Measurements from ENCODE around the gene LENG1.

Gene LENG1

DNA sequence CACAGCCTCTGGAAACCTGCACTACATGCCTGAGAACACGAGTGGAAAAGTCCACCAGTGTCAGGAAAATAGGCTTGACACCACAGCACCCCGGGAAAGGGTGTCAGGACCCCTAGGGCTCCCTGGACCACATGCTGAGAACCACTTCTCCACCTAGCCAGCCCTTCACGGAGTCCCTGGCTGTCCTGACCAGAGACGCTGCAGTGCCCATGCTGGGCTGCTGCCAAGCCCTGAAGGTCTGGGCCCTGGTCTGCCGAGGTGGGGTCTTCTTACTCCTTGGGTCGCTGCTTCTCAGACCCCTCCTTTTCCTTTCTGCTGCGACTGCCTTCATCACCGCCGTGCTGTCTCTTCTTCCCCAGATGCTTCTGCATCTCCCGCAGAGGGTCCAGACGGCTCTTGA, 3.0 kb downstream of the LENG1 start:
- DNase-seq = no peak
- Histone ChIP-seq H3K27ac (no peak overlapping the region), H3K27me3 (replicated peaks) (no peaks in the 10 kb centered on the region), H3K4me3 (ENCODE audit: low read depth, low read length) (no peak overlapping the region), H3K36me3 (replicated peaks) (peaks cover 57% of the 10 kb centered on the region)
- in situ Hi-C loops (cut with HindIII; ENCODE audit: low pct_ligation_motif_present, low sequenced_read_pairs) = no loop called here
- no peak for TF ChIP-seq CTCF (IDR thresholded peaks at IDR 0.05; ENCODE audit: low read depth, low read length, missing control alignments)

DNA sequence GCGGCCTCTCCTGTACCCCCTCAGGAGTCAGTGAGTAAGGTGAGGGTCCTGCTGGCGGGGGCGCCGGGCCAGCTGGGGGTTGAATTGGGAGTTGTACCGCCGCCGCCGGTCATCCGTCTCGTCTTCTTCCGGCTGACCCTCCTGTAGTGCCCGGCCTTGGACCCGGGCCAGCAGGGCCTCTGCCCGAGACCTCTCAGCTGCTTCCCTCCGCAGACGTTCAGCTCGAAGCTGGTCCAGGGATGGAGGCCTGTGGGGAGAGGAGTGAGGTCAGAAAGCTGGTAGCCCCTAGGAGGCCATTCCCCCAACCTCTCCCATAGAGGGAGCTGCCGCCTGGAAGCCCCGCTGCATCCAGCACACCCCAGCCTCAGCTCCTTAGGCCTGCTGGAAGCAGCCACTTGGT, 3.8 kb downstream of the LENG1 start:
- no peak overlapping the region for H3K4me3 ChIP-seq (ENCODE audit: low read depth, low read length)
- H3K27ac ChIP-seq = no peak overlapping the region
- TF ChIP-seq CTCF (IDR thresholded peaks at IDR 0.05; ENCODE audit: low read depth, low read length, missing control alignments) = peak; percentile 22
- no peak for DNase-seq
- no peaks in the 10 kb centered on the region for H3K27me3 ChIP-seq (replicated peaks)
- peaks cover 63% of the 10 kb centered on the region for H3K36me3 ChIP-seq (replicated peaks)
- in situ Hi-C loops (cut with HindIII; ENCODE audit: low pct_ligation_motif_present, low sequenced_read_pairs) = no loop called here

- no peaks in the 10 kb centered on the region for H3K27me3 ChIP-seq (replicated peaks)
- H3K36me3 ChIP-seq (replicated peaks) = peaks cover 71% of the 10 kb centered on the region
- no peak for DNase-seq
- no peak for TF ChIP-seq CTCF (IDR thresholded peaks at IDR 0.05; ENCODE audit: low read depth, low read length, missing control alignments)
- in situ Hi-C loops (cut with HindIII; ENCODE audit: low pct_ligation_motif_present, low sequenced_read_pairs) = no loop called here
- H3K4me3 ChIP-seq (ENCODE audit: low read depth, low read length) = no peak overlapping the region
- peak overlapping the region; percentile 8 for H3K27ac ChIP-seq
Observed at GRCh38 chr19:54154603-54155345, 4.7 kb downstream of the LENG1 start.

GRCh38 chr19:54153731-54154326, 5.7 kb downstream of the LENG1 start:
- Histone ChIP-seq H3K27ac (no peak overlapping the region), H3K36me3 (replicated peaks) (peaks cover 81% of the 10 kb centered on the region), H3K27me3 (replicated peaks) (no peaks in the 10 kb centered on the region), H3K4me3 (ENCODE audit: low read depth, low read length) (no peak overlapping the region)
- TF ChIP-seq CTCF (IDR thresholded peaks at IDR 0.05; ENCODE audit: low read depth, low read length, missing control alignments) = no peak
- in situ Hi-C loops (cut with HindIII; ENCODE audit: low pct_ligation_motif_present, low sequenced_read_pairs) = no loop called here
- DNase-seq = no peak

GRCh38 chr19:54152878-54153524, 6.5 kb downstream of the LENG1 start:
- no peak overlapping the region for H3K27ac ChIP-seq
- in situ Hi-C loops (cut with HindIII; ENCODE audit: low pct_ligation_motif_present, low sequenced_read_pairs) = no loop called here
- DNase-seq = no peak
- no peak for TF ChIP-seq CTCF (IDR thresholded peaks at IDR 0.05; ENCODE audit: low read depth, low read length, missing control alignments)
- peaks cover 85% of the 10 kb centered on the region for H3K36me3 ChIP-seq (replicated peaks)
- H3K4me3 ChIP-seq (ENCODE audit: low read depth, low read length) = no peak overlapping the region
- H3K27me3 ChIP-seq (replicated peaks) = no peaks in the 10 kb centered on the region
